H9 (cell line): ENCODE measurements around the gene KAT6B. TPM values are rescaled to one million over a fixed set of nuclear protein-coding genes. Genes with fewer than 3 reads are reported as not detected.

ENCODE experiments used
- DNase-seq: peaks from one replicate; pipeline ENCODE4 v3.0.0-alpha.2; 2017
- H2AFZ ChIP-seq: one replicate; pipeline ENCODE4 v1.6.1; 2013; ENCODE audit warnings: mild to moderate bottlenecking, low read length, control low read depth, moderate library complexity
- H2AK5ac ChIP-seq: 2 replicates; pipeline ENCODE4 v1.6.1; 2013; ENCODE audit warnings: low read length, control low read depth, mixed read lengths; ENCODE audit not compliant: insufficient read length
- H2BK120ac ChIP-seq: one replicate; pipeline ENCODE4 v1.6.1; 2013; ENCODE audit warnings: low read depth, mild to moderate bottlenecking, low read length, control low read depth, inconsistent platforms; ENCODE audit not compliant: poor library complexity, severe bottlenecking
- H2BK12ac ChIP-seq: 2 replicates; pipeline ENCODE4 v1.6.1; 2013; ENCODE audit warnings: low read length, control low read depth, mixed read lengths, low read depth; ENCODE audit not compliant: insufficient read length
- H2BK15ac ChIP-seq: 2 replicates; pipeline ENCODE4 v1.6.1; 2013; ENCODE audit warnings: low read depth, low read length, control low read depth
- H2BK20ac ChIP-seq: one replicate; pipeline ENCODE4 v1.6.1; 2013; ENCODE audit warnings: low read depth, mild to moderate bottlenecking, low read length, control low read depth, inconsistent platforms; ENCODE audit not compliant: poor library complexity, severe bottlenecking
- H2BK5ac ChIP-seq: 2 replicates; pipeline ENCODE4 v1.6.1; 2013; ENCODE audit warnings: low read length, control low read depth, mixed read lengths; ENCODE audit not compliant: insufficient read length
- H3K14ac ChIP-seq: 2 replicates; pipeline ENCODE4 v1.6.1; 2013; ENCODE audit warnings: low read length, control low read depth; ENCODE audit not compliant: insufficient read depth
- H3K18ac ChIP-seq: 2 replicates; pipeline ENCODE4 v1.6.1; 2013; ENCODE audit warnings: low read depth, mild to moderate bottlenecking, mixed read lengths, low read length, control low read depth; ENCODE audit not compliant: insufficient read length
- H3K23ac ChIP-seq: 2 replicates; pipeline ENCODE4 v1.6.1; 2013; ENCODE audit warnings: low read length, control low read depth, mixed read lengths, low read depth; ENCODE audit not compliant: insufficient read length
- H3K23me2 ChIP-seq: 2 replicates; pipeline ENCODE4 v1.6.1; 2013; ENCODE audit warnings: low read depth, mild to moderate bottlenecking, mixed read lengths, low read length, control low read depth; ENCODE audit not compliant: insufficient read length, poor library complexity, severe bottlenecking
- H3K27ac ChIP-seq: 2 replicates; pipeline ENCODE4 v1.5.1; 2013; ENCODE audit warnings: low read length, control low read depth, mixed read lengths, low read depth; ENCODE audit not compliant: insufficient read length
- H3K27me3 ChIP-seq: 2 replicates; pipeline ENCODE4 v1.6.1; 2013; ENCODE audit warnings: low read length, control low read depth, inconsistent platforms; ENCODE audit not compliant: insufficient read depth
- H3K4ac ChIP-seq: 2 replicates; pipeline ENCODE4 v1.6.1; 2013; ENCODE audit warnings: low read depth, mild to moderate bottlenecking, control low read depth, inconsistent platforms, low read length, moderate library complexity
- H3K4me1 ChIP-seq: 2 replicates; pipeline ENCODE4 v1.6.1; 2013; ENCODE audit warnings: low read length, control low read depth, inconsistent platforms; ENCODE audit not compliant: insufficient read depth
- H3K4me2 ChIP-seq: 2 replicates; pipeline ENCODE4 v1.6.1; 2013; ENCODE audit warnings: low read length, control low read depth, mixed read lengths; ENCODE audit not compliant: insufficient read length, insufficient read depth
- H3K56ac ChIP-seq: 2 replicates; pipeline ENCODE4 v1.6.1; 2013; ENCODE audit warnings: low read depth, mild to moderate bottlenecking, mixed read lengths, low read length, control low read depth; ENCODE audit not compliant: insufficient read length
- H3K79me1 ChIP-seq: 2 replicates; pipeline ENCODE4 v1.6.1; 2013; ENCODE audit warnings: low read depth, mild to moderate bottlenecking, moderate library complexity, low read length, control low read depth, inconsistent platforms; ENCODE audit not compliant: insufficient read depth, poor library complexity, severe bottlenecking
- H3K79me2 ChIP-seq: 2 replicates; pipeline ENCODE4 v1.6.1; 2013; ENCODE audit warnings: low read length, control low read depth, inconsistent platforms; ENCODE audit not compliant: insufficient read depth
- H3K9ac ChIP-seq: 2 replicates; pipeline ENCODE4 v1.6.1; 2013; ENCODE audit warnings: low read length, control low read depth, mixed read lengths; ENCODE audit not compliant: insufficient read length; ENCODE audit errors: extremely low read depth
- H3K9me3 ChIP-seq: one replicate; pipeline ENCODE4 v1.6.1; 2013; ENCODE audit warnings: low read depth, low read length, inconsistent platforms; ENCODE audit not compliant: control insufficient read depth
- H3T11ph ChIP-seq: one replicate; pipeline ENCODE4 v1.6.1; 2013; ENCODE audit warnings: mild to moderate bottlenecking, low read length, control low read depth, inconsistent platforms
- H4K20me1 ChIP-seq: one replicate; pipeline ENCODE4 v1.6.1; 2013; ENCODE audit not compliant: control insufficient read depth, insufficient read length, insufficient read depth
- H4K5ac ChIP-seq: 2 replicates; pipeline ENCODE4 v1.6.1; 2013; ENCODE audit warnings: low read depth, mild to moderate bottlenecking, mixed read lengths, low read length, control low read depth; ENCODE audit not compliant: insufficient read length
- H4K8ac ChIP-seq: replicated peaks from 2 replicates; pipeline ENCODE4 v1.6.1; 2013; ENCODE audit warnings: low read length, control low read depth, mixed read lengths, low read depth; ENCODE audit not compliant: insufficient read length
- H4K91ac ChIP-seq: 2 replicates; pipeline ENCODE4 v1.6.1; 2013; ENCODE audit warnings: low read depth, mild to moderate bottlenecking, moderate library complexity, mixed read lengths, low read length, control low read depth; ENCODE audit not compliant: insufficient read length
- H3K27ac Mint-ChIP-seq, 3 experiments: 2 replicates in 2 of 3; 3 replicates in 1 of 3; pipeline ENCODE4 v1.8.0; 2020 to 2021; ENCODE audit warnings: mixed read lengths in 3 of 3, mild to moderate bottlenecking in 1 of 3, moderate library complexity in 1 of 3
- H3K27me3 Mint-ChIP-seq: 2 replicates; pipeline ENCODE4 v1.8.0; 2021; ENCODE audit warnings: low read depth, mild to moderate bottlenecking, moderate library complexity, mixed read lengths
- H3K36me3 Mint-ChIP-seq, 3 experiments: 2 replicates in 2 of 3; 3 replicates in 1 of 3; pipeline ENCODE4 v1.8.0; 2020 to 2021; ENCODE audit warnings: low read depth in 3 of 3, mixed read lengths in 3 of 3; ENCODE audit not compliant: insufficient read depth in 1 of 3
- H3K4me1 Mint-ChIP-seq, 2 experiments: 2 replicates each; pipeline ENCODE4 v1.8.0; 2020; ENCODE audit warnings: mixed read lengths in 2 of 2
- H3K4me3 Mint-ChIP-seq, 2 experiments: 2 replicates in 1 of 2; 3 replicates in 1 of 2; pipeline ENCODE4 v1.8.0; 2020 to 2021; ENCODE audit warnings: mild to moderate bottlenecking in 2 of 2, mixed read lengths in 2 of 2, moderate library complexity in 1 of 2
- H3K9me3 Mint-ChIP-seq, 2 experiments: 2 replicates in 1 of 2; 3 replicates in 1 of 2; pipeline ENCODE4 v1.8.0; 2020; ENCODE audit warnings: mild to moderate bottlenecking in 2 of 2, mixed read lengths in 2 of 2, moderate library complexity in 1 of 2
- total RNA-seq: library from RNA; stranded (reverse); gene quantifications from 2 replicates; pipeline ENCODE4 v1.2.1, GENCODE V29; 2021
- TF ChIP-seq, protein P1 (sequence below): fragments of 200-600 bp; sonication (generic); conservative IDR thresholded peaks from 3 replicates; pipeline ENCODE4 v1.8.0; 2021; ENCODE audit warnings: antibody characterized with exemption, mild to moderate bottlenecking

The KAT6B gene
- total RNA-seq, 1 experiment from 2014 or later = 34.2 TPM

DNA sequence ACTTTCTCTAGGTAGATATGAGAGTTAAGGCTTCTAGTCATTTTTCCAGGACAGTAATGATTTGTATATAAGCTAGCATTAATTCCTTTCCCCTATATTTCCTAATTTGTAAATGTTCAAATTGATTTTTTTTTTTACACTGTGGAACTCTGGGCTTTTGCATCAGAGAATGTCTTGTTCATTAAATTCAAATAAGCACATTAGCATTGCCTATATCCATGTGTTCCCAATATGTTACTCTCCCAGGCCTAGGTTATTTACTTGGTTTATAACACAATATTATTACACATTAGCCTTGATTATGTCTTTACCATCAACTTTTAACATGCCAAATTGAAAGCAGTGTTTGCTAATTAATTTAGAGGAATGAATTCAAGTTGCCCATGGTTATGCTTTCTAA, 201.6 kb downstream of the KAT6B start:
- Histone ChIP-seq H4K20me1 (no peaks in the 10 kb centered on the region), H3K18ac (no peak overlapping the region), H3K23ac (no peak overlapping the region), H3K4me2 (no peak overlapping the region), H3K23me2 (no peaks in the 10 kb centered on the region), H3K56ac (no peak overlapping the region), H3K9ac (no peak overlapping the region), H2AK5ac (no peak overlapping the region), H3T11ph (no peak overlapping the region), H3K79me2 (no peaks in the 10 kb centered on the region), H3K27ac (no peak overlapping the region), H4K5ac (no peak overlapping the region), H3K4me1 (no peaks in the 10 kb centered on the region), H3K27me3 (no peaks in the 10 kb centered on the region), H3K79me1 (no peaks in the 10 kb centered on the region), H2BK20ac (no peak overlapping the region), H3K14ac (no peak overlapping the region), H2BK120ac (no peak overlapping the region), H4K91ac (no peak overlapping the region), H2AFZ (no peak overlapping the region), H3K4ac (no peak overlapping the region), H4K8ac (no peak overlapping the region), H2BK12ac (no peak overlapping the region), H2BK5ac (no peak overlapping the region), H2BK15ac (no peak overlapping the region), H3K9me3 (no peaks in the 10 kb centered on the region)
- Mint-ChIP-seq H3K4me1 (no peaks in the 10 kb centered on the region), H3K9me3 (no peaks in the 10 kb centered on the region), H3K4me3 (no peak overlapping the region), H3K27ac (no peak overlapping the region), H3K36me3 (peaks cover 6 to 41% (median 34%) of the 10 kb centered on the region in 3 experiments; a peak in 6 of 7 replicates), H3K27me3 (no peaks in the 10 kb centered on the region)
- DNase-seq = no peak
- TF ChIP-seq, protein P1, sequence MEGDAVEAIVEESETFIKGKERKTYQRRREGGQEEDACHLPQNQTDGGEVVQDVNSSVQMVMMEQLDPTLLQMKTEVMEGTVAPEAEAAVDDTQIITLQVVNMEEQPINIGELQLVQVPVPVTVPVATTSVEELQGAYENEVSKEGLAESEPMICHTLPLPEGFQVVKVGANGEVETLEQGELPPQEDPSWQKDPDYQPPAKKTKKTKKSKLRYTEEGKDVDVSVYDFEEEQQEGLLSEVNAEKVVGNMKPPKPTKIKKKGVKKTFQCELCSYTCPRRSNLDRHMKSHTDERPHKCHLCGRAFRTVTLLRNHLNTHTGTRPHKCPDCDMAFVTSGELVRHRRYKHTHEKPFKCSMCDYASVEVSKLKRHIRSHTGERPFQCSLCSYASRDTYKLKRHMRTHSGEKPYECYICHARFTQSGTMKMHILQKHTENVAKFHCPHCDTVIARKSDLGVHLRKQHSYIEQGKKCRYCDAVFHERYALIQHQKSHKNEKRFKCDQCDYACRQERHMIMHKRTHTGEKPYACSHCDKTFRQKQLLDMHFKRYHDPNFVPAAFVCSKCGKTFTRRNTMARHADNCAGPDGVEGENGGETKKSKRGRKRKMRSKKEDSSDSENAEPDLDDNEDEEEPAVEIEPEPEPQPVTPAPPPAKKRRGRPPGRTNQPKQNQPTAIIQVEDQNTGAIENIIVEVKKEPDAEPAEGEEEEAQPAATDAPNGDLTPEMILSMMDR = no peak
